Lower leg skin (tissue), 3 donors: Measurements from ENCODE around the gene MUC5AC.

Experiments used
- CTCF ChIP-seq, 3 donors: fragments of 450-650 bp; IDR thresholded peaks; one replicate each; pipeline ENCODE4 v1.5.1; 2016; ENCODE audit warnings: antibody characterized with exemption in 3 of 3, mild to moderate bottlenecking in 3 of 3, moderate library complexity in 2 of 3
- POLR2A ChIP-seq, 2 donors: fragments of 450-650 bp; IDR thresholded peaks; one replicate each; pipeline ENCODE4 v1.6.1; 2016 to 2017; ENCODE audit warnings: antibody characterized with exemption in 2 of 2, mild to moderate bottlenecking in 1 of 2, moderate library complexity in 1 of 2

DNA sequence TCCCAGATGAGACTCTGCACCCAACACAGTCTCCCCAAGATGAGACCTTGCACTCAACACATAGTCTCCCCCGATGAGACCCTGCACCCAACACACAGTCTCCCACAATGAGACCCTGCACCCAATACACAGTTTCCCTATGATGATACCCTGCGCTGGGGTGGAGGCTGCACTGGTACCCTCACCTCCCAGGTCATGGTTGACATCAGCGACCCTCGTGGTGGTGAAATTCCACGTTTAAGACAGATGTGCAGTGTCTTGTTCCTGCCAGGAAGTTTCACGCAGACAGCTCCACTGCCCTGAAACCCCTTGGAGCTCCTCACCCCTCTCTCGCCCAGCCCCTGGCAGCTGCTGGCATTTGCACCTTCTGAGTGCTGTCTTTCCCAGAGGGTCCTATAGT, 9.5 kb downstream of the MUC5AC start:
- TF ChIP-seq CTCF (IDR thresholded peaks at IDR 0.05), result no peak
- no peak for TF ChIP-seq POLR2A (IDR thresholded peaks at IDR 0.05)
